SH-SY5Y (cell line): Measurements from ENCODE around the gene MBD4.

Experiments
- GATA2 ChIP-seq: IDR thresholded peaks from 2 replicates; pipeline ENCODE4 v1.6.1; 2011; ENCODE audit warnings: mild to moderate bottlenecking, low read depth, low read length
- GATA3 ChIP-seq: IDR thresholded peaks from 2 replicates; pipeline ENCODE4 v1.6.1; 2011; ENCODE audit warnings: low read depth, mild to moderate bottlenecking, low read length, moderate library complexity

DNA sequence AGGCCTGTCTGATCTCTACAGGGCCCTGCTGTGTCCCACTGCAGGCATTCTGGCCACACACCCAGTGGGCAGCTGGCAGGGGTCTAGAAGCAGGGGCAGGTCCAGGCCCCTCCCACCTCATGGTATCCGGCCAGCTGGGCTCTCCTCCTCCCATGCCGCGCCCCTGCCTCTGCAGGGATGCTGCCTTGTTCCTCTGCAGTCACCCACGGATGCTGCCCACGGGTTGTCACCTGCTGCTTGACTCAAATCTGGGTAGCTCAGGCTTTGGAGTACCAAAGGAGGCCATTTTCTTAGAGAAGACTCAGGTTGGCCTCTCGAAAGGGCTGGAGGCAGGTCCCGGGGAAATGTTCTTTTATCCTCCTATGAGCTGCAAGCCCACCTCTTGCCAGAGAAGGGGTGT, 36.3 kb downstream of the MBD4 start:
- TF ChIP-seq GATA2, result no peak
- TF ChIP-seq GATA3, result no peak
